NT2/D1 (cell line): ENCODE measurements around the gene TSPAN31.

Experiments
- SUZ12 ChIP-seq: IDR thresholded peaks from 2 replicates; pipeline ENCODE4 v1.6.1; 2011; ENCODE audit not compliant: insufficient read length, insufficient read depth; ENCODE audit errors: extremely low read depth
- YY1 ChIP-seq: IDR thresholded peaks from 2 replicates; pipeline ENCODE4 v1.6.1; 2011; ENCODE audit not compliant: insufficient read length, insufficient read depth
- ZNF274 ChIP-seq: IDR thresholded peaks from 2 replicates; pipeline ENCODE4 v1.6.1; 2011; ENCODE audit warnings: mild to moderate bottlenecking, low read depth, low read length

- TF ChIP-seq YY1 (no peak), SUZ12 (no peak), ZNF274 (no peak)
Measured at GRCh38 chr12:57761391-57761998, 16.7 kb downstream of the TSPAN31 start.
